Lower lobe of right lung (tissue), 2 donors: ENCODE measurements around the gene HOXA9. TPM values are rescaled to one million over a fixed set of nuclear protein-coding genes. Genes with fewer than 3 reads are reported as not detected.
A peak's percentile ranks its signal among the peaks of the same experiment; 100 is the strongest.

ENCODE experiments used
- ATAC-seq, 2 donors: fragments of 200-7000 bp; cut with Tn5 transposase; one replicate each; pipeline ENCODE4 v1.9.1; 2020 to 2022; ENCODE audit warnings: mild to moderate bottlenecking in 2 of 2, moderate library complexity in 2 of 2
- DNase-seq: peaks from one replicate; pipeline ENCODE4 v3.0.0-alpha.2; 2020
- H3K27ac ChIP-seq: fragments of 200-600 bp; one replicate; pipeline ENCODE4 v1.8.0; 2022
- H3K27me3 ChIP-seq: fragments of 200-600 bp; one replicate; pipeline ENCODE4 v1.8.0; 2022; ENCODE audit warnings: low read depth
- H3K36me3 ChIP-seq: fragments of 200-600 bp; one replicate; pipeline ENCODE4 v1.8.0; 2022; ENCODE audit warnings: mild to moderate bottlenecking
- H3K4me1 ChIP-seq: fragments of 200-600 bp; one replicate; pipeline ENCODE4 v1.8.0; 2022
- H3K4me3 ChIP-seq: fragments of 200-600 bp; one replicate; pipeline ENCODE4 v1.8.0; 2022; ENCODE audit warnings: mild to moderate bottlenecking
- H3K9me3 ChIP-seq: fragments of 200-600 bp; one replicate; pipeline ENCODE4 v1.8.0; 2022
- CTCF ChIP-seq: fragments of 200-600 bp; IDR thresholded peaks from one replicate; pipeline ENCODE4 v1.8.0; 2022; ENCODE audit warnings: antibody characterized with exemption, mild to moderate bottlenecking
- intact Hi-C: fragments of 100-400 bp; cut with DNase I; formaldehyde crosslinking; loops from one replicate; pipeline ENCODE4 v1.11.0; 2022
- total RNA-seq: library from RNA; stranded (reverse); fragmentation: NEBNext Ultra II Directional; extraction: Animal tissue kit (Norgen Biotek cat#: 25700); gene quantifications from one replicate; pipeline ENCODE4 v1.2.1, GENCODE V29; 2021
- donor health status: DM: no; HTN: yes; CAD: no; lungs with severe emphysema.

HOXA9 gene
- total RNA-seq, 1 donor from 2014 or later = 1.7 TPM

GRCh38 chr7:27173956-27174873 lies 8.9 kb upstream of the HOXA9 start, which contains the start of gene HOXA10:
Gene HOXA10, minus strand, starts transcription at chr7:27174320. Its CDS starts 14 bp downstream, at chr7:27174306.
- no peak within 1 kb of the TSS for H3K27ac ChIP-seq
- no peaks in the 10 kb centered on the region for H3K36me3 ChIP-seq
- peaks cover 38% of the 10 kb centered on the region for H3K4me1 ChIP-seq
- peak within 1 kb of the TSS; percentile 56 for H3K4me3 ChIP-seq
- ATAC-seq = peak in 1 of 2 donors; percentile 14
- H3K27me3 ChIP-seq = peaks cover 100% of the 10 kb centered on the region
- TF ChIP-seq CTCF = no peak
- H3K9me3 ChIP-seq = no peaks in the 10 kb centered on the region
- DNase-seq = peak; percentile 43
- intact Hi-C loops = no loop called here

- H3K4me1 ChIP-seq = peaks cover 40% of the 10 kb centered on the region
- peak; percentile 71 to 73 for ATAC-seq
- peaks cover 100% of the 10 kb centered on the region for H3K27me3 ChIP-seq
- peak; percentile 48 for DNase-seq
- H3K9me3 ChIP-seq = no peaks in the 10 kb centered on the region
- H3K4me3 ChIP-seq = peak overlapping the region; percentile 56
- intact Hi-C loops = no loop called here
- no peaks in the 10 kb centered on the region for H3K36me3 ChIP-seq
- H3K27ac ChIP-seq = no peak overlapping the region
- no peak for TF ChIP-seq CTCF
Measured at GRCh38 chr7:27173511-27173955, 8.2 kb upstream of the HOXA9 start.

GRCh38 chr7:27172823-27173510 lies 7.6 kb upstream of the HOXA9 start:
- Histone ChIP-seq H3K27me3 (peaks cover 100% of the 10 kb centered on the region), H3K9me3 (no peaks in the 10 kb centered on the region), H3K4me3 (peak overlapping the region; percentile 56), H3K36me3 (no peaks in the 10 kb centered on the region), H3K27ac (no peak overlapping the region), H3K4me1 (peaks cover 40% of the 10 kb centered on the region)
- ATAC-seq = peak; percentile 25 to 42
- intact Hi-C loops = no loop called here
- no peak for TF ChIP-seq CTCF
- DNase-seq = peak; percentile 40

- H3K4me1 ChIP-seq = peaks cover 40% of the 10 kb centered on the region
- H3K9me3 ChIP-seq = no peaks in the 10 kb centered on the region
- H3K36me3 ChIP-seq = no peaks in the 10 kb centered on the region
- H3K27me3 ChIP-seq = peaks cover 100% of the 10 kb centered on the region
- intact Hi-C loops = no loop called here
- H3K4me3 ChIP-seq = peak overlapping the region; percentile 56
- DNase-seq (no peak), ATAC-seq (no peak)
- no peak overlapping the region for H3K27ac ChIP-seq
- TF ChIP-seq CTCF = no peak
Measured at GRCh38 chr7:27172315-27172774, 7.0 kb upstream of the HOXA9 start.

- Histone ChIP-seq H3K27me3 (peaks cover 100% of the 10 kb centered on the region), H3K27ac (no peak overlapping the region), H3K4me3 (no peak overlapping the region), H3K9me3 (no peaks in the 10 kb centered on the region), H3K4me1 (peaks cover 40% of the 10 kb centered on the region), H3K36me3 (no peaks in the 10 kb centered on the region)
- DNase-seq = no peak
- TF ChIP-seq CTCF = no peak
- intact Hi-C loops = no loop called here
- ATAC-seq = no peak
Measured at GRCh38 chr7:27171637-27172314, 6.4 kb upstream of the HOXA9 start.
